GM19099 (cell line): ENCODE data around the gene TMIE.

Experiments
- POLR2A ChIP-seq: IDR thresholded peaks from 3 replicates; pipeline ENCODE4 v1.6.1; 2011; ENCODE audit warnings: low read depth; ENCODE audit not compliant: insufficient read length; ENCODE audit errors: extremely low read depth

TMIE gene

DNA sequence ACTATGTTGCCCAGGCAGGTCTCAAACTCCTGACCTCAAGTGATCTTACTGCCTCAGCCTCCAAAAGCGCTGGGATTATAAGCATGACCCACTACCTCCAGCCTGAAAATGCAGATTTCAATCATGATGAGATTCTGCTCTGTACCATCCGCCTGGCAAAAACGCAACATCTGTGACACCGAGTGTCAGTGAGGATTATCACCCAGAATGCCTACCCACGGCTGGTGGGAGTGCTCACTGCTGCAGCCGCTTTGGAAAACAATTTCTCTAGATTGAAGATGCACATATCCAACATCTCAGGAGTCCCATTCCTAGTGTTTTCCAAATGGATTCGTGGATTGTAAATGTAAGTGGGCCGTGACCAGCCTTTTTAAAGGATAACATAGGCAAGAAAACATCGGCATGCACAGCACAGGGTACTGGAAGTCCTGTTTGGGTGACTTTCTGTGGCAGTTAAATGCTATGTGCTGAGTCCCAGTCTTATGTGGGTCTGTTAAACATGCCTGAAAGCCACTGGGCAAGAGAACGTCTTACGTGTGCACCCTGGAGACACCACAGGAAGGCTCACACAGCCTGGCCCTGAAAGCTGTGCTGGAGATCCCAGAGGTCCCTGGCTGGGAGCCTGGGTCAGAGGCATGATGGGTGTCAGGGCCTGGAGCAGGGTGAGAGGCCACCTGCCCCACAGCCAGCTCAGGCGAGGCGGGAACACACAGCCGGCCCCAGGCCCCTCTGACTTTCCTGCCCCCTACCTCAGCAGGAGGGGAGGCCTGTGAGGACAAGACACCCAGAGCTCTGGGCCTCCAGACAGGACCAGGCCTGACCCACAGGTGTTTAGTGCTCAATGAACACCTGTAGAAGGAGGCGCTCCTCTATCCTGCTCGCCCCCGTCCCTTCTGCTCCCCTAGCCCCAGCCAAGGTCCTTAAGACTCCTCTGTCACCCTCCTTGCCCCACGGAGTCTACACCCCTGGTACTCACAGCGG lies 15.6 kb downstream of the TMIE start:
- TF ChIP-seq POLR2A, result no peak

DNA sequence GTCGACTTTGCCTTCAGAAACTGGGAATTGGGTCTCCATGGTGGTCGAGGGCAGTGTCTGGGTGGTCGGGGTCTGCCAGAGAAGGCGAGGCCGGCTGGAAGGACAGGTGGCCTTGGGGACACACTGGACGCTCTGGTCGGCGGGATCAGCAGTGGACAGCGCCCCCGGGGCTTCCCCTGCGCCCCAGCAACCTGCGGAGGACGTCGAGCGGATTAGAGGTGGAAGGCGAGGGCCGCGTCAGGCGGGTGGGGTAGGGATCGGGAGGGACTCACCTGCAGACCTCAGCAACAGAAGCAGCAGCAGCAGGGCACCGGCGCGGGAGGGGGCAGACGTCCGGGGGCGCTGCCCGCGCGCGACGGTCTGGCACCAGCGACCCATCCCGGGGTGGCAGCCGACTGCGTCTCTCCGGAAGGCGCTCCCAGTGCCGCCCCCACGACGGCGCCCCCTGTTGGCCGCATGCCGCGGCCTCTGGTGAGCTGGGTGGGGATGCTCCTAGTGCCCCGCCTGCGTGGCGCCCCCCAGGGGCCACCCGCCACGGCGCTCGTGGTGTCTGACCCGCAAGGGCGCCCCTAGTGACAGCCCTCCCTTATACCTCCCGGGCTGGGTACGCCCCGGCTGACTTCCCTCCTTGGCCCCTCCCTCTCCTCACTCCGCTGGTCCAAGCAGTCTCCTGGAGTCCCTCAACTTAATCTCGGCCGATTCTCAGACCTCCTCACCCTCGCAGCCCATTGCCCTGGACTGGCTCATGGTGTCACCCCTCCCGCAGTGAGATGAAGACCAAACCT lies 16.4 kb downstream of the TMIE start, which contains the start of gene PRSS50:
Gene PRSS50, minus strand, starts transcription at position 423 of the 785 bp plus-strand sequence. Its CDS starts 45 bp downstream, at position 378.
- no peak for TF ChIP-seq POLR2A

DNA sequence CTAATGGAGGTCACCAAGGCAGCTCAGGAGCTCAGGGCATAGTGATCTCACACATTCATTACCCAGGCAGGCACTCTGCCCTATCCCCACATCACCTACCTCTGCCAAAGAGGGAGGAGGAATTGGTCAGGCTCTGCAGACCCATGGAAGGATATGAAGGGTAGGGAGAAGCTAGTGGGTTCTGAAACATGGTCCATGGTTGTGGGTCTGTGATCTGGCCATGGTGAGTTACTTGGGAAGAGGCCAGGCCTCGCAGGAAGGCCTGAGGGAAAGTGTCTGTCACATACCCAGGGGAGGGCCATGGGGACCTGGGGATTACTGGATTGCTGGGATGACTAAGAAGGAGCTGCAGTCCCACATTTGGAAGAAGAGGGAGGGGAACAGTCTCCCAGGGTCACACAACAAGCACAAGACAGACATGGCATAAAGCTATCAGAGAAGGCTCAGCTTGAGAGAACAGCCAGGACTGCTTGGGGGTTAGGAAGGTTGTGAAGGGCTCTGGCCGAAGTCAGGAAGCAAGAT lies 17.9 kb downstream of the TMIE start:
- no peak for TF ChIP-seq POLR2A

GRCh38 chr3:46719735-46720271 lies 18.6 kb downstream of the TMIE start:
- TF ChIP-seq POLR2A, result no peak

GRCh38 chr3:46721009-46721408 lies 19.8 kb downstream of the TMIE start:
- TF ChIP-seq POLR2A, result no peak

- no peak for TF ChIP-seq POLR2A
These were observed 21.3 kb downstream of the TMIE start for GRCh38 chr3:46722443-46722842.

DNA sequence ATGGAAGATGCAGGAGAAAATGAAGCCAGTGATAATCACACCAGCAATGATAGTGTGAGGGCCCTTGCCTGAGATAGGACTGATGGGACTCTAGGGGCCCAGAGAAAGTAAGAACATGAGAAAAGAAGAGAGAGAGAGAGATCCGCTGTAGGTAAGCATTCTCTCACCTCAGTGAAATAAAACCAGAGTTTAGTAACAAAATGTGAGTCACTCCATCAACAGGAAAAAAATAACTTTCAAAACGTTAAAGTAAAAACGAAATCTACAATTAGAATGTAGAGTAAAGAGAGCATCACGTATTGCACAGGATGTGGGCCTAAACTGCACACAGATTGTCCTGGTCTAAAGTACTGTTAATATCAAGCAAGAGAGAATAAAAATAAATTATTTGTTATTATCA lies 23.2 kb downstream of the TMIE start:
- no peak for TF ChIP-seq POLR2A

DNA sequence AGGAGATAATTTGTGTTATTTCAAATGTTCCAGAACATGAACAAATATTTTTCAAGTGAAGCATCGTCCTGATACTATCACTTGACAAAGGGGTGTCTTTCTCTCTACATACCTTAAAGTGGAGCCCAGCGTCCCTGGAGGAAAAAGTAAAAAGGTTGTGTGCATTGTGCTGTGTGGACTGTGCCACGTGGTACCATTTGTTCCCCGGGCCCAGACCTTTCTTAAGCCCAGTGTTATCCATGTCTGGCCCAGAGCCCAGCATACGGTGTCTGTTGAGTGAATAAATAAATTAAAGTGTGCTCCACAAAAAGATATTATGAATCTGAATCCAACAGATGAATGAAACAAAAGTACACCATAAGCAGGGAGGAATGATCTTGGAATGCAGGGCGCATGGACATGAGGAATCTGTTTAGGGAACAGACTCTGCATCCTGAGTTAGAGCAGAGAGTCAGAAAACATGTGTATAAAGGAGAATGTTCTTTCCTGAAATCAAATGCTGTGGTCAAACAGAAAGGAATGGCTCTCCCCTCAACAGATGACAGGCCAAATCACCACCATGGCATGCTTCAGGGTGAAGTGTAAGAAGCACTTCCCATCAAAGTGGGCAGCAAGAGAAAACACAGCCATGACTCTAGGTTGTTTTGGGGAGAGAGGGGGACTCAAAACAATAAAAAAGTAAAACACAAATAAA lies 24.6 kb downstream of the TMIE start:
- no peak for TF ChIP-seq POLR2A

DNA sequence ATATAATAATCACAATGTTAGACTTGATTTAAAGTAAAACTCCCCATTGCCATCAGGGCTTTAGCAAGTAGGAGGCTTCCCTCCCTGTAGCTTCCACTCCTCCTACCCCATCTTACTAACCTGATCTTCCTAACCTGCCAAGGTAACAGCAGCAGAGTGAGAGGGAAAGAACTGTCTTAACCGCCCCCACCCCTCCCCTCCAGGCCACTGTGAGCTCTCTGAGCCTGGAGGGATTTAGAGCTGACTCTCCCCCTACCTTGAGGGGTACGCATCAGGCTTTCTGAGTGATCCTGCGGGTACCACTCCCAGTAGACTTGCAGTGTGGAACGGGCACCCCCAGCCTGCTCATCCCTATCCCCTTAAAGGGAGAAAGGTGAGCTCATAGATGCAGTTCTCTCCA lies 27.8 kb downstream of the TMIE start:
- no peak for TF ChIP-seq POLR2A

DNA sequence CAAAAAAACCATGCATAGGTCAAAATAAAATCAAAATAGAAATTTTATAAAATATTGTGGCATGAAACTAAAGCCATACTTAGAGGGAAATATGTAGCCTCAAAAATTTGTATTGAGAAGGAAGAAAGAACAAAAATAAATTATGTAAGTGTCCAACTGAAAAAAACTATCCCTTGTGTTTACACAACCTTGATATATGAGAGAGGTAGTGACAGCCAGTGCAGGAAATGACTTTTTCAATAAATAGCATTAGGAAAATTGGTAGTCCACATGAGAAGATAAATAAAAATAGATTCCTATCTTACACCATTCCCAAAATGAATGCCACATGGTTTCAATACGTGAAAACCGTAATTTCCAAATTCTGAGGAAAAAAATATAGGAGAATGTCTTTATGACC lies 29.6 kb downstream of the TMIE start:
- TF ChIP-seq POLR2A, result no peak

- TF ChIP-seq POLR2A, result no peak
These were observed 30.6 kb downstream of the TMIE start for GRCh38 chr3:46731795-46732194.

- TF ChIP-seq POLR2A, result no peak
These were observed 32.0 kb downstream of the TMIE start for GRCh38 chr3:46733026-46733800.

- no peak for TF ChIP-seq POLR2A
These were observed 33.6 kb downstream of the TMIE start for GRCh38 chr3:46734773-46735172.

DNA sequence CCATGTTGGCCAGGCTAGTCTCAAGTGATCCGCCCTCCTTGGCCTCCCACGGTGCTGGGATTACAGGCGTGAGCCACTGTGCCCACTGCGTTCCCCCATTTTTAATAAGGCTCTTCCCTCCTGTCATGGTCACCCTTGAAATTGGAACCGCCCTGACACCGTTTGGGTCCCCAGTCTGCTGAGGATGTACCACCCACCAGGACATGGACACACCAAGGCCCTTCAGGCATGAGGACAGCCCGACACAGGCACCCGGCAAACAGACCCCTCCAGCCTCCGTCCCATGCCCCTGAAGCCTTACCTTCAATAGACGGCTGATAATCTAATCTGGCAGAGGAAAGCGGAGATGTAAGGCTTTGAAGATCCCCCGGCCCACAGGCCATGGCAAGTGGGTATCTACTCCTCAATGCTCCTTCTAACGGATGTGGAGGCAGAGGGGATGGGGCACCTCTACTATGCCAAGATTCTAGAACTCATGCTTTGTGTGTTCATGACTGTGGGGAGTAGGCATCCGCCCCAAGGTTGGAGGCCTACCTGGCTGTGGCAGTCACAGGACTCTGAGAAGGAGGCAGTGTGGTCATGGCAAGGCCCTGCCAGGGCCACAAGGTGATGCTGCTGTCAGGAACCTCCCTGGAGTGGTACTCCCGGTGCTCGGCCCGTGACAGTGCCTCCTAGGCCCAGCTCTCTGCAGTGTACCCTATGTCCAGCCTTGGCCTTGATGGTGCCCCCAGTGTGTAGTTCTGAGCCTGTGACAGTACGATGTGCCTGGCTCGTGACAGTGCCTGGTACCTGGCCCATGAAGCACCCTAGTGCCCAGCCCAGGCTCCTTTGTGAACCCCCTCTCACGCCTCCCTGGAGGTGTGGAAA lies 35.0 kb downstream of the TMIE start:
- no peak for TF ChIP-seq POLR2A

GRCh38 chr3:46737329-46737731 lies 36.1 kb downstream of the TMIE start:
- TF ChIP-seq POLR2A, result no peak
